ENCODE measurements around the gene EVA1A.

EVA1A gene

DNA sequence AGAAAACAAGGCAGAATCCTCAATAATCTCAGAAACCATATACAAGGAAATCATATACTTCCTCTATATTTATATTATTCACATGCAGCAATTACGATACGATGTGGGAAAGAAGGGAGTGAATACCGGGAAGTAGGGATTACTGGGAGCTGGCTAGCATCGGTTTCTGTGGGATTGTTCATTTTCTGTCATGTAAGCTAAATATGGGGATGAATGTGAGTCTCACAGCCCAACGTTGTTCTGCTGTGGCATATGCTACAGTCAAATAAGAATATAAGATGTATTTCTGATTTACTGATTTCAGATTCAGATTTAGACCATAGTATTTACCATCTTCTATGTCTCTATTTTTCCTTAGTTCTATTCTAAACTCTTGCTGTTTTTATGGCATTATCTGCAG is 113.6 kb downstream of the EVA1A start:
- DNase-seq (ENCODE audit: low spot score): no peak
